Mucosa of descending colon (tissue), 3 donors: ENCODE measurements around the gene PHF13. TPM values are rescaled to one million over a fixed set of nuclear protein-coding genes. Genes with fewer than 3 reads are reported as not detected.

Experiments used
- ATAC-seq: fragments of 200-7000 bp; cut with Tn5 transposase; one replicate; pipeline ENCODE4 v1.9.1; 2020; ENCODE audit warnings: mild to moderate bottlenecking, moderate library complexity
- DNase-seq, 3 donors: peaks; one replicate each; pipeline ENCODE4 v3.0.0-alpha.2; 2020
- H3K36me3 ChIP-seq: fragments of 200-600 bp; one replicate; pipeline ENCODE4 v1.8.0; 2021; ENCODE audit warnings: low read depth, mild to moderate bottlenecking
- H3K4me1 ChIP-seq: fragments of 200-600 bp; one replicate; pipeline ENCODE4 v1.8.0; 2021; ENCODE audit warnings: low read depth, mild to moderate bottlenecking
- H3K4me3 ChIP-seq: fragments of 200-600 bp; one replicate; pipeline ENCODE4 v1.8.0; 2021; ENCODE audit warnings: mild to moderate bottlenecking
- H3K9me3 ChIP-seq: fragments of 200-600 bp; one replicate; pipeline ENCODE4 v1.8.0; 2021; ENCODE audit warnings: mild to moderate bottlenecking
- CTCF ChIP-seq: fragments of 200-600 bp; IDR thresholded peaks from one replicate; pipeline ENCODE4 v1.8.0; 2022; ENCODE audit warnings: antibody characterized with exemption, mild to moderate bottlenecking
- intact Hi-C, 2 donors: fragments of 100-400 bp; cut with DNase I in 1 of 2; cut with micrococcal nuclease in 1 of 2; formaldehyde crosslinking; loops; one replicate each; pipeline versions ENCODE4 v1.11.0 to v1.11.1; 2022; cut with DNase I, micrococcal nuclease
- total RNA-seq, 3 donors: library from RNA; stranded (reverse); fragmentation: NEBNext Ultra II Directional in 2 of 3; extraction: Animal tissue kit (Norgen Biotek cat#: 25700) in 2 of 3; gene quantifications; one replicate each; pipeline versions ENCODE4 v1.2.1 to v1.2.4, GENCODE V29; 2021 to 2023
- donor health status: DM: no; HTN: no; CAD: no; lungs with moderate emphysema.
- donor health status: DM: no; HTN: no; CAD: no.
- donor health status: DM: no; HTN: yes; CAD: no.

PHF13 gene
- total RNA-seq, 3 donors from 2014 or later = 6.6 to 21.5 (median 8.9) TPM

GRCh38 chr1:6592865-6593593 is 20.5 kb upstream of the PHF13 start:
- Histone ChIP-seq H3K4me3 (no peak overlapping the region), H3K4me1 (no peaks in the 10 kb centered on the region), H3K36me3 (peaks cover 4% of the 10 kb centered on the region), H3K9me3 (no peaks in the 10 kb centered on the region)
- no peak for ATAC-seq
- intact Hi-C loops = no loop called here
- DNase-seq = no peak
- no peak for TF ChIP-seq CTCF

GRCh38 chr1:6593810-6594209 is 19.7 kb upstream of the PHF13 start:
- Histone ChIP-seq H3K4me1 (no peaks in the 10 kb centered on the region), H3K36me3 (peaks cover 4% of the 10 kb centered on the region), H3K4me3 (no peak overlapping the region), H3K9me3 (no peaks in the 10 kb centered on the region)
- DNase-seq (no peak), ATAC-seq (no peak)
- intact Hi-C loops = no loop called here
- no peak for TF ChIP-seq CTCF

- peaks cover under 1% of the 10 kb centered on the region for H3K36me3 ChIP-seq
- no peaks in the 10 kb centered on the region for H3K9me3 ChIP-seq
- DNase-seq (no peak), ATAC-seq (peak; percentile 53)
- peaks cover 12% of the 10 kb centered on the region for H3K4me1 ChIP-seq
- intact Hi-C loops = no loop called here
- no peak for TF ChIP-seq CTCF
- no peak overlapping the region for H3K4me3 ChIP-seq
Observed at GRCh38 chr1:6594977-6595740, 18.4 kb upstream of the PHF13 start.

- Histone ChIP-seq H3K4me3 (no peak overlapping the region), H3K4me1 (peaks cover 17% of the 10 kb centered on the region), H3K9me3 (no peaks in the 10 kb centered on the region), H3K36me3 (no peaks in the 10 kb centered on the region)
- no peak for ATAC-seq
- intact Hi-C loops = no loop called here
- no peak for TF ChIP-seq CTCF
- DNase-seq = no peak
Observed at GRCh38 chr1:6596351-6596750, 17.2 kb upstream of the PHF13 start.

- Histone ChIP-seq H3K9me3 (no peaks in the 10 kb centered on the region), H3K36me3 (no peaks in the 10 kb centered on the region), H3K4me1 (peaks cover 17% of the 10 kb centered on the region), H3K4me3 (no peak overlapping the region)
- intact Hi-C loops = no loop called here
- no peak for TF ChIP-seq CTCF
- DNase-seq (no peak), ATAC-seq (no peak)
Observed at GRCh38 chr1:6596886-6597776, 16.4 kb upstream of the PHF13 start.
